ENCODE data around the gene TMEM63B. TPM values are rescaled to one million over a fixed set of nuclear protein-coding genes. Genes with fewer than 3 reads are reported as not detected.
"Not testable (repeated sequence)": the region's sequence is repeated elsewhere in the genome, so short reads cannot be mapped to it uniquely, and the experiment has no call there.

The TMEM63B gene
- total RNA-seq, 1 experiment from 2014 or later = 24.9 TPM

GRCh38 chr6:44090465-44090864, 36.9 kb upstream of the TMEM63B start:
- peaks cover 5% of the 10 kb centered on the region for H3K36me3 ChIP-seq (replicated peaks; ENCODE audit: control insufficient read depth, insufficient read depth, low read length)
- H3K4me3 ChIP-seq (ENCODE audit: insufficient read depth, low read depth, low read length) = no peak overlapping the region
- no peak for DNase-seq
- no peaks in the 10 kb centered on the region for H3K27me3 ChIP-seq (ENCODE audit: control insufficient read depth, insufficient read depth, low read length)

GRCh38 chr6:44091356-44091755, 36.0 kb upstream of the TMEM63B start:
- not testable (repeated sequence) for DNase-seq; H3K27me3 ChIP-seq (ENCODE audit: control insufficient read depth, insufficient read depth, low read length); H3K36me3 ChIP-seq (replicated peaks; ENCODE audit: control insufficient read depth, insufficient read depth, low read length); H3K4me3 ChIP-seq (ENCODE audit: insufficient read depth, low read depth, low read length)

GRCh38 chr6:44091981-44092884, 35.1 kb upstream of the TMEM63B start:
- H3K36me3 ChIP-seq (replicated peaks; ENCODE audit: control insufficient read depth, insufficient read depth, low read length) = peaks cover 5% of the 10 kb centered on the region
- DNase-seq = no peak
- no peak overlapping the region for H3K4me3 ChIP-seq (ENCODE audit: insufficient read depth, low read depth, low read length)
- H3K27me3 ChIP-seq (ENCODE audit: control insufficient read depth, insufficient read depth, low read length) = no peaks in the 10 kb centered on the region

DNA sequence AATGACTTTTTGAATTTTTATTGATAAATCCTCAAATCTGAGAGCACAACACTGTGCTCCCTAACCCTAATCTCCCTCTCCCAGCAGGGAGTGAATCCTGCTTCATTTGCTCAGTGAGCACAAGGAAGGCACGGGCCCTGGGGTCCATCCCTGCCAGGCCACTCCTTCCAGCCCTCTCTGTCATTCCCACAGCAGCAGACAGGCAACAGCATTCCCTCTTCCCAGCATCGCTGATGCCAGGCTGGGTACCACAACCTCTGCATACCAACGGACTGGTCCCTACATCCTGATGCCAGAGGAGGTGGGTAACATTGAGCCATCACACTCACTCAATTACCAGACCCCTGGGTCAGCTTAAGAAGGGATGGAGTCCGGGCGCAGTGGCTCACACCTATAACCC, 34.3 kb upstream of the TMEM63B start:
- H3K4me3 ChIP-seq (ENCODE audit: insufficient read depth, low read depth, low read length) = no peak overlapping the region
- H3K36me3 ChIP-seq (replicated peaks; ENCODE audit: control insufficient read depth, insufficient read depth, low read length) = peaks cover 5% of the 10 kb centered on the region
- no peaks in the 10 kb centered on the region for H3K27me3 ChIP-seq (ENCODE audit: control insufficient read depth, insufficient read depth, low read length)
- DNase-seq = no peak

- Histone ChIP-seq H3K4me3 (ENCODE audit: insufficient read depth, low read depth, low read length) (no peak overlapping the region), H3K36me3 (replicated peaks; ENCODE audit: control insufficient read depth, insufficient read depth, low read length) (peaks cover 5% of the 10 kb centered on the region), H3K27me3 (ENCODE audit: control insufficient read depth, insufficient read depth, low read length) (no peaks in the 10 kb centered on the region)
- no peak for DNase-seq
Measured at GRCh38 chr6:44093750-44094402, 33.5 kb upstream of the TMEM63B start.

DNA sequence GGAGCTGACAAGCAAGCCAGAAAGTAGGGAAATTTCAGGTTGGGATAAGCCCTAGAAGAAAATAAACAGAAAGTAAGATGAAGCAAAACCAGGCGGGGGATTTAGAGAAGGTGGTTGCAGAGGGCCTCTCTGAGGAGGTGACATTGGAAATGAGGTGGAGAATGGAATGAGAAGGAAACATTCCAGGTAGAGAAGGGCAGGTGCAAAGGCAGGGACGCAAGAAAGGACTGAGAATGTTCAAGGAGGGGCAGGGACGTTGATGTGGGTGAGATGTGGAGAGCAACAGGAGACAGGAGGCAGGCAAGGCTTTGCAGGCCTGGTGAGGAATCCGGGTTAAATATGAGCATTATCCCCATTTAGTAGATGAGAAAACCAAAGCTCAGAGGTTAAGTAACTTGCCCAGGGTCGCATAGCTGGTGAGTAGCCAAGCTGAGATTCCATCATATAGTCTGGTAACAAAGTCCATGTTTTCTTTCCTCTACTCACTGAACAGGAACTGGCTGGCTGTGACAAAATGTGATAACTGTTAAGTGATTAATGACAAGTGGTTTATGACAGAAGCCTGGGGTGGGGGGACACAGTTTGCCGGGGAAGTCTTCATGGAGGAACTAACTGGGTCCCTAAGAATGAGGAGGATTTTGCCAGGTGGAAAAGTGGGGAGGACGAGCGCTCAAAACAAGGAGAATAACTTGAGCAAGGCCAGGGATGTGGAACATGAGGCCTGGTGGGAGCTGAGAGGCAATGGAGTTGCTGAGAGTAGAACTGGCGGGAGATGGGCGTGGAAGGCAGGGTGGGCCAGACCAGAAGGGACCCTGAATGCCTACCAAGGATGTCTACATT, 32.7 kb upstream of the TMEM63B start:
- H3K36me3 ChIP-seq (replicated peaks; ENCODE audit: control insufficient read depth, insufficient read depth, low read length) = peaks cover 5% of the 10 kb centered on the region
- no peak overlapping the region for H3K4me3 ChIP-seq (ENCODE audit: insufficient read depth, low read depth, low read length)
- H3K27me3 ChIP-seq (ENCODE audit: control insufficient read depth, insufficient read depth, low read length) = no peaks in the 10 kb centered on the region
- no peak for DNase-seq

DNA sequence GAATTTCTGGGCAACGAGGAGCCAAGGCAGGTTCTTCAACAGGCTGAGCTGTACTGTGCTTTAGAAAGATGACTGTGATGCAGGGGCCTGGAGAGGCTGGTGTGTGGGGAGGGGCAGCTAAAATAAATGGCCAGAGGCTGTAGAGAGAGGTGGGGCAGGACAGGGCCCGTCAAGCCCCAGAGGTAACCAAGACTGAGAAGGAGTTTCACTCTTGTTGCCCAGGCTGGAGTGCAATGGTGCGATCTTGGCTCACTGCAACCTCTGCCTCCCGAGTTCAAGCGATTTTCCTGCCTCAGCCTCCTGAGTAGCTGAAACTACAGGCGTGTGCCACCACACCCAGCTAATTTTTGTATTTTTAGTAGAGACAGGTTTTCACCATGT, 32.1 kb upstream of the TMEM63B start:
- DNase-seq; H3K27me3 ChIP-seq (ENCODE audit: control insufficient read depth, insufficient read depth, low read length); H3K36me3 ChIP-seq (replicated peaks; ENCODE audit: control insufficient read depth, insufficient read depth, low read length); H3K4me3 ChIP-seq (ENCODE audit: insufficient read depth, low read depth, low read length): not testable (repeated sequence)

DNA sequence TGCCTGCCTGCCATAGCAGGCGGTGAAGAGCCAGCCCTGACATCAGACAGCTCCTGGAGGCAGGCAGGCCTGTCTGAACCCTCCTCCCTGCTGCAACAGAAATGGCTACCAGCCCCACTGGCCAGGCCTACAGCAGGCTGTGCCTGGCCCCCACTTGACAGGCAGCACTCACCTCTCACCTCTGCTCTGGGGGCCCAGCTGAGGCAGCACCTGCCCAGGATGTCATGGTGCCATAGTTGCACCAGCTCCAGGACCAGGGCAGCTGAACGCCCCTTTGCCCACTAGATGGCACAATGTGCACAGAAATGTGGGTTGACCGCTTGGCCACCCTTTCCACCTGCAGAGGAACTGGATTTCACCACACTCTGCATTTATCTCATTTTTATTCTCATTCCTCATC, 30.7 kb upstream of the TMEM63B start:
- Histone ChIP-seq H3K36me3 (replicated peaks; ENCODE audit: control insufficient read depth, insufficient read depth, low read length) (peaks cover 6% of the 10 kb centered on the region), H3K27me3 (ENCODE audit: control insufficient read depth, insufficient read depth, low read length) (no peaks in the 10 kb centered on the region), H3K4me3 (ENCODE audit: insufficient read depth, low read depth, low read length) (no peak overlapping the region)
- peak; percentile 87 for DNase-seq

DNA sequence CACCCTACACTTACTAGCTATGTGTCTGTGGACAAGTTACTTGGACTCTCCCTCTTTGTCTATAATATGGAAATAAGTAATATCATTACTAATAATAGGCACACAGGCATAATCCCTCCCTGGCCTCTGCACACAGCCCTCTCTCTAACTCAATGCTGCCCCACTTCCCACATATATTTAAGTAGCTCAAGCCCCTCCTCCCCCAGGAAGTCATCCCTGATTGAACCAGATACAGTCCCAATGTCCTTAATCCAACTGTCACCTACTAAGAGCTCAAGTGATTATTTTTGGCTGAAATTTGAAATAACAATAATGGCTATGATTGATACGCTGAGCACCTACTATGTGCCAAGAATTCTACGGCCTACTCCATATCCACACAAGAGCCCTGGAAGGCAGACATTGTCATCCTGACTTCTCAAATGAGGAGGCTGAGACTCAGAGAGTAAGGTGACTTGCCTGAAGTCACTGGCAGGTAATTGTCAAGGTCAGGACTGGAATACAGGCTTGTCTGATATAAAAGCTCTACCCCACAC, 29.5 kb upstream of the TMEM63B start:
- H3K27me3 ChIP-seq (ENCODE audit: control insufficient read depth, insufficient read depth, low read length) = no peaks in the 10 kb centered on the region
- DNase-seq = no peak
- H3K4me3 ChIP-seq (ENCODE audit: insufficient read depth, low read depth, low read length) = no peak overlapping the region
- peaks cover 6% of the 10 kb centered on the region for H3K36me3 ChIP-seq (replicated peaks; ENCODE audit: control insufficient read depth, insufficient read depth, low read length)

- no peak overlapping the region for H3K4me3 ChIP-seq (ENCODE audit: insufficient read depth, low read depth, low read length)
- H3K27me3 ChIP-seq (ENCODE audit: control insufficient read depth, insufficient read depth, low read length) = no peaks in the 10 kb centered on the region
- no peak for DNase-seq
- peaks cover 7% of the 10 kb centered on the region for H3K36me3 ChIP-seq (replicated peaks; ENCODE audit: control insufficient read depth, insufficient read depth, low read length)
Measured at GRCh38 chr6:44099192-44099591, 28.2 kb upstream of the TMEM63B start.

DNA sequence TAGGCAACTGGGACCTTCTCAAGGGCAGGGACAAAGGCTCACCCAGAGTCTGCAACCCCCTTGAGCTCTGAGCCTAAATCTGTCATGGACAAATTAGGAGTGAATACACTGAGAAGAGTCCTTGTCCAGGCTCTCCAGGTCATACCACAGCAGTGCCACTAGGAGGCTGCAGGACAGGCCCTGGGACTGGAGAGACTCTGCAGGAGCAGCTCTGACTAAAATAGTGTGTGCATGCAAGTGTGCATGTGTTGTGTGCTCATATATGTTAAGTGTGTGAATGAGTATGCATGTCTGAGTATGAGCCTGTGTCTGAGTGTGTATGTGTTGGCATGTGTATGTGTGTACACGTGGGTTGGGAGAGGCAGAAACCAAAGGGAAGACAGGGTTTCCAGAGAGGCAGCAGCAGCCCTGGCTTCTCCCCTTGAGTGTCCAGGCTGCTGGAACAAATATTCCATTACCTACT, 27.2 kb upstream of the TMEM63B start:
- Histone ChIP-seq H3K4me3 (ENCODE audit: insufficient read depth, low read depth, low read length) (no peak overlapping the region), H3K27me3 (ENCODE audit: control insufficient read depth, insufficient read depth, low read length) (no peaks in the 10 kb centered on the region), H3K36me3 (replicated peaks; ENCODE audit: control insufficient read depth, insufficient read depth, low read length) (peaks cover 12% of the 10 kb centered on the region)
- DNase-seq = peak; percentile 68

DNA sequence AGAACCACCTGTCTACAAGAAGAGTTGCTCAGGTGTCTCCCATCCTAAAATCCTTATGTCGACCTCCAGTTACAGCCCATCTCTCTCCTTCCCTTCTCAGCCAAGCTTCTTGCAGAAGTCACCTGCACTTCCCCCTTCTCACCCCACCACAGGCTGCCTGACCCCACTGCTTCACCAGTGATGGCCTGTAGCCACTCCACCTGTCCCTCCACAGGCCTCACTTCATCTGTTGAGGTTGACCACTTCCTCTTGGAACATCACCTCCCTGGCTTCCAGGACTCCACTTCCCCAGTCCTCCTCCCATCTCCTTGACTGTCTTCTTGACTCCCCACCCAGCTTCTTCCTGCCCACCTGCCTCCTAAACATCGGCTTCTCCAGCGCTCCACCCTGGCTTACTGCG, 25.5 kb upstream of the TMEM63B start:
- H3K27me3 ChIP-seq (ENCODE audit: control insufficient read depth, insufficient read depth, low read length) = no peaks in the 10 kb centered on the region
- DNase-seq = no peak

DNA sequence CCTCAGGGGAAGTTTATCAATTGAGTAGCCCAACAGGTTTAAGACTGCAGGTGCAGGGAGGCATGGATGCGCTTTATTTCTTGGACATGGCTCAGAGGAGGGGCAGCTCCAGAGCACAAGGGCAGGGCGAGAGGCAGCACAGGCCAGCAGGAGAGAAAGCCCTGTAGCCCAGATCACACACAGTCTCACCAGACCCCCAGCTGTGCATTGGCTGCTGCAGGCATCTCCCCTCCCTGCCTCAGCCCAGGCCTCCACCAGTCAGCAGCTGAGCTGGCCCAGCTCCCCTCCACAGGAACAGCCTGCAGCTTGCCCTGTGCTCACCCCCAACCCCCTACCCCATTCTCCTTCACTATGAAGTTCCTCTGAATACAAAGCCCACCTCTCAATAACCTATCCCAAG, 24.8 kb upstream of the TMEM63B start:
- no peaks in the 10 kb centered on the region for H3K27me3 ChIP-seq (ENCODE audit: control insufficient read depth, insufficient read depth, low read length)
- DNase-seq = peak; percentile 74

More for the DNA sequence above, 25.5 kb upstream of the TMEM63B start:
- H3K4me3 ChIP-seq (ENCODE audit: insufficient read depth, low read depth, low read length) = no peak overlapping the region
- peaks cover 16% of the 10 kb centered on the region for H3K36me3 ChIP-seq (replicated peaks; ENCODE audit: control insufficient read depth, insufficient read depth, low read length)

DNA sequence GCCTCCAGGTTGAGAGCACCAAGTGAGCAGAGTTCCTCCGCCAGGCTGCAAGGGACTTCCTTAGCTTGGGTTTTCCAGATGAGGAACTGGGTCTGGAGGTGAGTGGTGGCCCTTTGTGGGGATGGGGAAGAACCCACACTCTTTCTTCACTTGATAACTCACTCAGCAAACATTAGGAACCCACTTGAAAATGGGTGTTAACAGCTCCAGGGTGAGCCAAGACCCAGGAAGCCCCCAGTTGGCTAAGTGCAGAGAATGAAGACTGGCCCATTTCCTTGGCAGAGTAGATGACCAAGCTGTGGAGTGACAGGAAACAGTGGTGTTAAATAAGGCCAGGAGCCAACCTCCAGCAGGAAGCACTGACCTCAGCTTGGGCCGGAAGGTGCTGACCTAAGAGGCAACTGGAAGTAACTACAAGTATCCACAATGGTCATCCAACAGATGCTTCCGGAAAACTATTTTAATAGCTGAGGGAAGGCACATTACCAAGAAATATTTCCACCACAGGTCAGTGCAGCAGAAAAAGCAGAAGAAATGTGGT, 22.8 kb upstream of the TMEM63B start:
- no peak for DNase-seq
- no peaks in the 10 kb centered on the region for H3K27me3 ChIP-seq (ENCODE audit: control insufficient read depth, insufficient read depth, low read length)
- H3K36me3 ChIP-seq (replicated peaks; ENCODE audit: control insufficient read depth, insufficient read depth, low read length) = peaks cover 21% of the 10 kb centered on the region
- H3K4me3 ChIP-seq (ENCODE audit: insufficient read depth, low read depth, low read length) = no peak overlapping the region

More for the DNA sequence above, 24.8 kb upstream of the TMEM63B start:
- Histone ChIP-seq H3K4me3 (ENCODE audit: insufficient read depth, low read depth, low read length) (no peak overlapping the region), H3K36me3 (replicated peaks; ENCODE audit: control insufficient read depth, insufficient read depth, low read length) (peaks cover 16% of the 10 kb centered on the region)
